SW 1271 (cell line): Measurements from ENCODE around the gene KCNH8.

Experiments used
- DNase-seq, 2 experiments: peaks; one replicate each; lab custom pipeline; 2025; lab: John Stamatoyannopoulos, UW

Gene KCNH8

DNA sequence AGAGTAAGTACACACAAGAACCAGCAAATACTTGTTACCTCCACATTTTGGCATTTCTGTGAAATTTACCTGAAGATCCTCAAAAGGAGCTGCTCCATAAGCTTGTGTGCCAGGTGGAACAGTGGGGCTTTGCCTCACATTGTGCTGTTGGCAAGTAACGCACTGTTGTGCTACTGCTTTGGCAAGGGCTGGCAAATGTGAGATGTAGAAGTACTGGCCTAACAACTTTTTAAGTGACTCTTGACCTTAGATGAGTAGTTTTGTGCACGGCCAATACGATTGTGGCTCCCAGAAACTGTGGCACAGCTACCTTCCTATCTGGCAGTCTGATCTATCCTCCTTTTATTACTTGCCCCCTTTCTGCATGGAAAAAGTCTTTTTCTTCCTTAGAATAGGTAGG lies 337.0 kb downstream of the KCNH8 start:
- no peak for DNase-seq

DNA sequence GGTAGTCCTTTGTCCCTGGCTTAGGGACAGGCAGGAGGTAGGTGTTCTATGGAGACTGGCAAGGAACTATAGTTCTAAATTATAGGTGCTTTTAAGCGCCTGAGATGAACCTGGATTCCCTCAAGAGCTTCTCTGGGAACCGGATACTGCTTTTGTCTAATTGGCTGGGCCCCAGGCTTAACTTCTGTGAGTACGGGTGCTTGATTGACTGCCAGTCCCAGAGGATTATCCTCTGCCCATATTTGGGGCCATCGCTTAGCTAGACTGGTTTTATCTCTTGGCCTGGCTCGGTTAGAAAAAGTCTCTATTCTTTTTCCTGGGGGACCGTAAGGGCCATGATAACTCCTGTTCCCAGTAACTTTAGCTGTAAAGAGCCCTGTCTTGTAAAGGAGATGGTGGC lies 339.1 kb downstream of the KCNH8 start:
- DNase-seq, result no peak

DNA sequence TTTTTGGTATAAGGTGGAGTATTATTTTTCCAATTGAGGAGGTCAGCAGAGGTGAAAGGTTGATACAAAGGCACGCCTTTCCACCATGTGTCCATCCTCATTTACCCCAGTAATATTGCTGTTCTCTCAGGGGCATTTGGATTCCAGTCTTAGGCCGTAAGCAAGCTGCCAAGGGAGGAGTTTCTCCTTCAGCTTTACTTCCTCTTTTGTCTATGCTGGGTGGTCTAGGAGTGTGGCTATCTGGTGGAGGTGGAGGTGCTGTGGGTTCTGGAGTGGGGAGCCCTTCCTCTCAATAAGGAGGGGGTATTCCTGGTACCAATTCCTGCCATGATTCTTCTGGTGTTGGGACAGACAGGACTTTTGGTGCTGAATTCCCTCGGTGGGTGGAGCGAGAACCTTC lies 340.6 kb downstream of the KCNH8 start:
- DNase-seq, result no peak

DNA sequence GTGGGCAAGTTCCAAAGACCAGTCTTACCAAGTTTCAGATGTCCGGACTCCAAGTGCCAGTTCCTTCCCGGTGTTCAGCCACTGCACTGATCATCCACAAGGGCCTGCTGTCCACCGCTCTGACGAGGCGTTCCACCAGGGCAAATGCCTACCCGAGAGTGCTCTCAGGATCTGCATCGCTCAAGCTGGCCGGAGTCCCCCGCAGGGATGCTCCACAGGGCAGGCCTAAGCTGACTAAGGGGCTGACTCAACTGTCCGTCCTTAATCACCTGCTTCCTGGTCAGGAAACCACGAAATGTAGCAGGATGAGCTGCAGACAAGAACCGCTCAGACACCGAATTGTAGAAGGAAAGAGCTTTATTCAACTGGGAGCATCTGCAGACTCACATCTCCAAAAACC lies 341.6 kb downstream of the KCNH8 start:
- DNase-seq, result no peak

DNA sequence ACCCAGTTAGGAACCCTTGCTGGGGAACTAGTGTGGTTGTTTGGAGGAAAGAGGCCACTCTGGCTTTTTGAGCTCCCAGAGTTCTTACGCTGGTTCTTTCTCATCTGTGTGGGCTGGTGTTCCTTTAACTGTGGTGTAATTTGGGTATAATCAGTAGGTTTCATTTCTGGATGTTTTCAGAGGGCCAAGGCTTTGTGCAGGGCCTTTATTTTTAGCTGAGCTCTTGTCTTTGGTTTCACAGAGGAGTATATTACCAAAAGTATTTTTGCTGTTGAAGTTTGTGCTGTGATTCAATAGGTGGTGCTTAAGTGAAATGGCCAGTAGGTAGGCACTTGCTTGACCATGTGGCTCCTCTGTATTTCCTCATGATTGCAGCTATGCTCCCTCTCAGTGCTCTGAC lies 357.9 kb downstream of the KCNH8 start:
- no peak for DNase-seq

DNA sequence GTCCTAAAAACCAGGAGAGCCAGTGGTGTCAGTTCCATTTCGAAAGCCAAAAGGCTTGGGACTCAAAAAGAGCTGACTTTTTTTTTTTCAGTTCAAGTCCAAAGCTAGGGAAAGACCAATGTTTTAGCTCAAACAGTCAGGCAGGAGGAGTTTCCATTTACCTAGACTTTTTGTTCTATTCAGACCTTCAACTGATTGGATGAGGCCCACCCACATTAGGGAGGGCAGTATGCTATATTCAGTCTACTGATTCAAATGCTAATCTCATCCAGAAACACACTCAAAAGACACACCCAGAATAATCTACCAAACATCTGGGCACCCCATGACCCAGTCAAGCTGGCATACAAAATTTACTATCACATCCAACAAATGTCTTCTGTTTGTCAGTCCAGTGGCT lies 374.0 kb downstream of the KCNH8 start:
- DNase-seq, result no peak

DNA sequence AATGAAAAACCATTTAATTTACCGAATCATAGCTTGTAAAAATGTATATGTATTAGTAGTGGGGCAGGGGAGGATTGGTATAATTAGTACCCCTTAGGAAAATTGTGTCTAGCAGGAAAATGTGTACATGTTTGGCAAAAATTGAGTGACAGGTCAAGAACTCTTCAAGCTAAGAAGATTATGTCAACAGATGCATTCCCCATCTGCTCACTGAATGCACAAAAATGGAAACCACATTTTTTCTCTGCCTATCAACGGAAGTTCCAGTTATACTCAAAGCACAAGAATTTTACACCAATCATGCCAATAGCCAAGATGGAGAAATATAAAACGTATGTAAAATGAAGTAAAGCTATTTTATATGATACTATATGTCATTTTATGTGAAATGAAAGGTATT lies 377.8 kb downstream of the KCNH8 start:
- DNase-seq, result no peak

DNA sequence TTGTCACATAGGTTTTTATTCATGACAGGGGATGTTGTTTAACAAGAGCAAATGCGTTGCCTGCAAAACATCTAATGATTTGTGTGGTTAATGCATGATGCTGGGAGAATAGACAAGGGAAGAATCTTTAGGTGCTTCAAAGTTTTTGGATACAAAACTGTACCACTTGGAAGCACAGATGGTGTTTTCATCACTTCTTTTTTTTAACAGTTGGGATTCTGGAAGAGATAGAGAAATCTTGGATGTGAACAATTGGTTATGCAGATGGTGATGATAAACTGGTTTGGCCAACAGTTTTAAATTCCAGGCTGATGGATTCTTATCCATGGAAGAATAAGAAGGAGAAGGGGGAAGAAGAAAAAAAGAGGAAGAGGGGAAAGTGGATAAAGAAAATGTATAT lies 379.4 kb downstream of the KCNH8 start:
- no peak for DNase-seq

DNA sequence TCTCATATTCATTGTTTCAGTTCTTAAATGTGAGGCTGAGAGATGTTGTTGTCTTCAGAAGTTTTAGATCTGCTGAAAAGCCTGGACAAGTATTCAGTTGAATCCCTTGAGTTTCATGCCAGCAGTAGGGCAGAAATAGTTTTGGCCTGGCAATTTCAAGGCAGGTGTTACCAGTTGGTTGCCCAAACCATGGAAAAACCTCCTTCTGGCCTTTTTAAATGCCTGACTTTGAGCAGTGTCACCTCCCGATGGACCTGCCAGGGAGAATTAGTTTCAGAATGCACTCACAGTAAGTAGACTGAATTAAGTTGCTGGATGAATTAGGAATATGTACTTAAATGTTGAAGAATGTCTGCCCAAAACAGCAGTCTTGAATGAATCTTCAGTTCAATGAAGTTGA lies 383.1 kb downstream of the KCNH8 start:
- DNase-seq, result no peak

DNA sequence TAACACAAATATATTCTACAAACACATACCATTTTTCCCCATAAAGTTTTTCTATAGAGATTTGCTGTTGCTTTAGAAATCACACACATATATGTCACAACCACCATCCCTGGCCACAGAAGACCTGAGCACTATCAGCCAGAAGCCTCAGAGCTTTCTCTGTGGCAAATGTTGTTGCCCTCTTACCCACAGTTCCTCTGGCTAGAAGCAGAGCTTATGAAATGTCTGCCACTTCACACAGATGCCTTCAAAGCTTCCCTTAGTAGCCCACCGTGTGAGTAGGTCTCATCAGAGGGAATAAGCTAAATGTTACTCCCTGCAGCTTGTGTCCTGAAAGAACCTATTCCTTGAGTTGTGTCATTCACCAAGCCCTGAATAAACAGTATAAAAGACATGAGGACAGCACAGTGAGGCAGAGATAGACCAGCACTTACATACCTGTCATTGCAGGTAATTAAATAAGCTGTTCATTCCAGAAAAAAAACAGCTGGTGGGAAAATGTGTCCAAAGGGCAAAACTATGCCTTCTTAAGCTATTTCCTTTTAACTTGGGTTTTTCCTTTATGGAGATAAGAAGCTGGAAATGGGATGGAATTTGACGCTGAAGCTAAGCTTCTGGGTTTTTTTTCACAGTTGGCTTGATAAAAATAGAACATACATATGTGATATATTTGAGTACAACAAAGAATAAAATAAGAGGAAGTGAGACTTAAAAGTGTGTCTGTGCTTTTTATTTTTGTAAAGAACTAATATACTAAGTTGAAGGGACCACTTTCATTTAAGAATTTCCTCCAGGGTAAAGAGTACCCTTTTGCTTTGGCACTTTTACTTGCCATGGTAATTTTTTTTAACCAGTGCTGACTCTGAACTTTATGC lies 391.4 kb downstream of the KCNH8 start:
- no peak for DNase-seq

DNA sequence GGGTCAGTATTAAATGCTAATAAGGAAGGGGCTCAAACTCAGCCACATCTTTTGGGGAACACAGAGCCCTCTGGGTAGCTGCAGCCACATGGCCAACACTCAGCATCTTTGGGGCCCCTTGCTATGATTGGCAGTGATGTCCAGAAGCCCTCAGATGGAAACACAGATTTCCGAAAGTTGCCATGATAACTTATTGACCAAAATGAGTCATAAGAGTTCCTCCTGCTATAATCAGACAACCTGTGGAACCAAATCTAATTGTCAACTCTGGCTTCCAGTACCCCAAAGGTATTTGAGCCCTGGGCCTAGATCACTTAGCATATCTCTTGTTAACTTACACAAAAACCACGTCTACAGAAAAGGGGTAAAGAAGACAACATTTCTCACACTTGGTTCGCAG lies 392.2 kb downstream of the KCNH8 start:
- no peak for DNase-seq

DNA sequence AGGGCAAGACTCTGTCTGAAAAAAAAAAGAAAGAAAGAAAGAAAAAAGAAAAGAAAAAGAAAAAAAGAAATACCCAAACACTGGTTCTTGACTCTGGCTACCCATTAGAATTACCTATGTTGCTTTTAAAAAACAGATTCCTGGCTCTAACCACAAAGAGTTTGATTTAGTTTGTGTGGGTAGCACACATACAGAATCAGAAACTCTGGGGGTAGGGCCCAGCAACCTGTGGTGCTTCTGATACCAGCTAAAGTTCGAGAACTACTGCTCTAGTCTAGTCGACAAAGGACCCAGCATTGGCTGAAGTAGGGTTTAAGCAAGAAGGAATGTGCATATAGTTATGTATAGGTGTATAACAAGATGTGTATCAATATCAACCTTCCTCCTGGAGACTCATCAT lies 393.0 kb downstream of the KCNH8 start:
- DNase-seq, result no peak

DNA sequence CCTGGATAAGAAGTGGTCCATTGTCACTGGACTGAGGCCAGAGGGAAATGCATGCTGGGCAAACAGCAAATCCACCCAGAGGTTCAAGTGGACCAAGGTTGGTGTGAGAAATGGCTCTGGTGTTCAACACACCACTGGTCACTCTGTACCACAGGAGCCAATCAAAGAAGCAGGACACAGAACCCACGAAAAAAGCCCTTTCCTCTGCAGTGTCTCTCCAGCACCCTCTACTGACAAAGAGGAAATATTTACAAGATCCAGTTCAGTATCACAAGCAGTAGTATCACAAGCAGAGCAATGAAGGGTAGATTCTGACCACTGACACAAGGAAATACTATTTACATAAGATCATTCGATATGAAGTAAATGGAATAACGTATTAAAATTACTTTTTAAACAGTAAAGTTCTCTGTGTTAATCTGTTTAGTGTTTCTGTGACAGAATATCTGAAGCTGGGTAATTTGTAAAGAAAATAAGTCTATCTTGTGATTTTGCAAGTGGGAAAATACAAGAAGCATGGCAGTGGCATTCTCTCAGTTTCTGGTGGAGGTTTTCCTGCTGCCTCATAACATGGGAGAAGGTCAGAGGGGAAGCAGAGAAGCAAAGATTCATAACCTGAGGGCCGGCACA lies 395.0 kb downstream of the KCNH8 start:
- DNase-seq, result peak; percentile 3 to 49

DNA sequence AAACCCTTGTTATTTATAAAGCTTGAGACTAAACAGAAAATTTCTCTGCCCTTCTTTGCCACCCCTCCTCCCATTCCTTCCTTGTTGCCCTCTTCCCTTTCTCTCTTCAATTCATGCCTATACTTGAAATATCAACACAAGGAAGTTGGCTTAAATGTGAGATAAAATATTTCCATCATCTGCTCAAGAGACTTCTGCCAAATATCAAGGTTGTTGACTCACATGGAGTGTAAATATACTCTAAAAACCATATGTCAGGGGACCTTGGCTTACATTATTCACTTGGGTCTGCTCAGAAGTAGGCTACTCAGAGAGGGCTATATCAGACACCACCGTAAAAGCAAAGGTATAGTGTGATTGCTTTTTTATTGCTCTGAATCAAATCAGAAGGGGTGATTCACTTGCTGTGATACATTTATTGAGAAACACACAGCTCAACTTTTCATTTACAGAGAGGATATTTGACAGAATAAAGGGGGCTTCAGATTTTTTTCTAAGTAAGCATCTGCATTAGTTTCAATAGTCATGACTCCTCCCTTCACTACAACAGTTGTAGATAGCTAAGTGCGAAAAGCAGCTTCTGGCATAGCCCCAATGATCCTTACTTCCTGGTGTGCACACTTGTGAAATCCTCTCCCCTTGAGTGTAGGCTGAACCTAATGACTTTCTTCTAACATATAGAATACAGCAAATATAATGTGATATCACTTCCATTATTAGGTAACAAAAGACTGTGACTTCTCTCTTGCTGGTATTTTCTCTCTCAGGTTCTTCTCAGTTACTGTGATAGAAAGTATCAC lies 399.6 kb downstream of the KCNH8 start:
- no peak for DNase-seq

DNA sequence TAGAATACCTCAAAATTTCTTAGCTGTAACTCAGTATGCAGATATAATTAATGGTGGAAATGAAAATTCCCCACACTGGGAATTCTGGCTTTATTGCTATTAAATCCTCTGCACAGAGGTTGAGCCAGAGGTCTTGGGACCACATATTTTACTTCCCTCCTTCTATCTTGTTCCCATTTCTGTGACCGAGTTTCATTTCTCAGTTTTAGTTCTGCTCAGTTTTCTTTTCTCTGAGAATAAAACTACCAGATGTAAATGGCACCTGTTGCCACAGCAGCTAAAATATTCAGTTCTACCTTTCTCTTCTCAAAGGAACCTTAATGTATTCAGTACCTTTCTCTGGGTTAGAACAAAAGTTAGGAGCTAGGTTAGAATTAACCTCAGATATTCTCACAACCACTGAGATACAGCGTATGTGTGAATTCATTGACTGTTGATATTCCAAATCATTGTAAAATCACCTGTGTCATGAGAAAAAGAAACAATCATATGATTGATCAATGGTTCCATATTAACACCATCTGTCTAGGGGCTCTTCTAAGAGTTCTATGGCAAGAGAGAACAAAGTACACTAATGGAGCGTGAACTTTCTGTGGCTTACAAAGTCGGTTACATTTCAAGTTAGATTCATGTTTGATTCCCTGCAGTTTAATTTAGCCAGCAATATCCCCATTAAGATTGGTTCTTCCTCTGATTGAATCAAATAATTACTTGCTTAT lies 411.6 kb downstream of the KCNH8 start:
- no peak for DNase-seq

DNA sequence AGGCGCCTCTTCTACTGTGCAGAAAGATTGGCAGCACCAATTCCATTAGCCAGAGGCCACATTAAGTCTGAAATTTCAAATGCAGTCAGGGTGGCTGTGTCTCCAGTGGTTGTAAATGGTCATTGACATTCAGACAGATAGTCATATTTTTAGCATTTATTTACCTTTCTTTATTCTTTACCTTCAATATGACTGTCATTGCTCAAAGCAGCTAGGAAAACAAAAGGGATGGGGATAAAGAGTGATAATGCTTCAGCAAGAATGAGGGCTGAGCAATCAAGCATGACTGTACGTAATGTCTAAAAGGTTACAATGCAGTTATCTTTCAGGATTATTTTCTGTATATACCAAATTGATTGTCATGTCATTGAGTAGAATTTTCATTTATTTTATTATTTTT lies 425.3 kb downstream of the KCNH8 start:
- DNase-seq, result no peak

DNA sequence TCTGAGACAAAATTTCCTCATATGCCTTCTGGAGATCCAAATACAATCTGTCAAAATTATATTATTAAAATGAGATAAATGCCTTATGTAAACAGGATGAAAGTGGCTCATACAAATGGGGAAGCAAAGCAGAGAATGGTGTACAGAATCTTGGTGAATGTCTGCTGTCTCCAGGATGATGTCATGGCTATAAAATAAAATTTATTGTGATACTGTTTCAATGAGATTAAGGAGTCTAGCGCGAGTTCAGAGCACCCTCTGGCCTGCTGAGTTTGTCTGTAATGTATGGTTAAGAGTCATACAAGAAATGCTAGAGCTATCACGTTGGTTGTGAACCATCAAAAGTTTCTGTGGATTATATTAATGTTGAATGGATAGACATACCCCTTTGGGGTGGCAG lies 426.0 kb downstream of the KCNH8 start:
- no peak for DNase-seq

DNA sequence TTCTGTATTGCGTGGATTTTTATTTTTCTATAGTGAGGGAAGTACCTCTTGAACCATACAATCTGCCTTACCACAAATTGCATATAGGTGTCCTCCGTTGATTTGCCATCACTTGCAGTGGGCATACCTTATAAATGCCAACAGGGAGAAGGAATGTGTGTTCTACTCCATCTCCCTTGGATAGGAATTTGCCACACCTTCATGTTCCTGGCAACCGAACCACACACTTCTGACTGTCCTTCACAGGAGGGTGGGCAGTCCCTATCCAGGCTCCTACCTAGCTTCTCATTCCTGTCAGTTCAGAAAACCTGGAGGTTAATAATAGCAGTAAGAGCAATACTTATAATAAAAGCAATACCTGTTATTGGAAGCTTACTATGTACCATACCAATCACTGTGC lies 428.0 kb downstream of the KCNH8 start:
- no peak for DNase-seq
